ENCODE results near the gene CDKN2B-AS1. TPM values are rescaled to one million over a fixed set of nuclear protein-coding genes. Genes with fewer than 3 reads are reported as not detected.

Gene CDKN2B-AS1
- total RNA-seq, 1 donor: 9.5 TPM

DNA sequence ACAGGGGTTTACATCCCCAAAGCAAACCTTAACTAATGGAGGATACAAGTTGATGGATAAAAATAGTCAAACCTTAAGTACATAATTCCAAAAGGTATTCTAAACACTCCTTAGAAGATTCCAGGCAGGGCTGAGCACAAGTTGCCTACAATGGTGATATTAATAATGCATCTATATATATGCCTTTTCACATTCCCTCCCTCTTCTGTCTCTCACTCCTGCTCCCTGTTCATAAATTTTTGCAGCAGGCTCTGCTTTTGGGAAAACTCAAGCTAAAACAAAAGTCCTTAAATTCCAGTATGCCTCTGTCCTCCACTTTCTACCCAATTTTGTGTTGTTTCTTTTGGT lies 153.9 kb downstream of the CDKN2B-AS1 start:
- no peak for TF ChIP-seq CTCF (IDR thresholded peaks at IDR 0.05; ENCODE audit: insufficient read depth, low read depth, low read length)
- DNase-seq (ENCODE audit: low read depth): no peak
- H3K4me3 ChIP-seq (ENCODE audit: low read depth, low read length): no peak overlapping the region

GRCh38 chr9:22148876-22149637 lies 154.5 kb downstream of the CDKN2B-AS1 start:
- no peak for TF ChIP-seq CTCF (IDR thresholded peaks at IDR 0.05; ENCODE audit: insufficient read depth, low read depth, low read length)
- no peak overlapping the region for H3K4me3 ChIP-seq (ENCODE audit: low read depth, low read length)
- DNase-seq (ENCODE audit: low read depth): peak; percentile 86

- H3K4me3 ChIP-seq (ENCODE audit: low read depth, low read length): no peak overlapping the region
- TF ChIP-seq CTCF (IDR thresholded peaks at IDR 0.05; ENCODE audit: insufficient read depth, low read depth, low read length): no peak
- no peak for DNase-seq (ENCODE audit: low read depth)
These were observed 159.5 kb downstream of the CDKN2B-AS1 start for GRCh38 chr9:22154064-22154463.

DNA sequence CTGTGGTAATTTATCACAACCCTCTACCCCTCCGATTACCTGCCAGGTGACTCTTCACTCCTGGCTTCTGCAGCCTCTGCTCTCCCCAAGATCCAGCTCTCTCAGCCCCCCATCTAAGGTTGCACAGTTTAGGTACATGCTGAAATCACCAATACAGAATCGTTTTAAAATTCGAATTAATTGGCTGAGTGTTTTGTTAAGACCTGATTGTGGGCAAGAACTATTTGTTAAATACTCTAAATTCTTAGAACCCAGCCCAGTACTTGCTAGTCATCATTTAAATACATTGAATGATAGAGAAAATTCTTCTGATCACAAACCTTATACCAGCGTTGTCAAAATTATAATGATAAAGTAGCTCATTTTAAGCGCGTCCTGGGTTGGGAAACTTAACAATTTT lies 162.0 kb downstream of the CDKN2B-AS1 start:
- H3K4me3 ChIP-seq (ENCODE audit: low read depth, low read length): no peak overlapping the region
- TF ChIP-seq CTCF (IDR thresholded peaks at IDR 0.05; ENCODE audit: insufficient read depth, low read depth, low read length): no peak
- DNase-seq (ENCODE audit: low read depth): no peak

DNA sequence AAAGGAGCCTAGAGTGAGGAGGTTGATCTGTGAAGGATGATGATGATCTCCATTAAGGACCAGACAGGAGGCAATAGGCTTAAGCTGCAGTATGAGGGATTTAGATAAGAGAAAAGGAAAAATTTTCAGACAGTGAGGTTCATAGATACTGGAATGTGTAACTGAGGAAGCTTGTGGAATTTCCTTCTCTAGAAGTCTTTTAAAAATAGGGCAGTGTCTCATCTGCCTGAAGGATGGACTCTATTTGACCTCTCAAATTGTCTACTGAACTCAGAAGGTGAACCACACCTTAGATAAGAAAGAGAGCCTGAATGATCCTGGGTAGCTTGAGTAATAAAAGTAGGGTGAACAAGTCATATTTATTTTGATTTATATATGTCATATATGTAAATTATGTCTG lies 162.7 kb downstream of the CDKN2B-AS1 start:
- DNase-seq (ENCODE audit: low read depth): peak; percentile 70
- TF ChIP-seq CTCF (IDR thresholded peaks at IDR 0.05; ENCODE audit: insufficient read depth, low read depth, low read length): no peak

DNA sequence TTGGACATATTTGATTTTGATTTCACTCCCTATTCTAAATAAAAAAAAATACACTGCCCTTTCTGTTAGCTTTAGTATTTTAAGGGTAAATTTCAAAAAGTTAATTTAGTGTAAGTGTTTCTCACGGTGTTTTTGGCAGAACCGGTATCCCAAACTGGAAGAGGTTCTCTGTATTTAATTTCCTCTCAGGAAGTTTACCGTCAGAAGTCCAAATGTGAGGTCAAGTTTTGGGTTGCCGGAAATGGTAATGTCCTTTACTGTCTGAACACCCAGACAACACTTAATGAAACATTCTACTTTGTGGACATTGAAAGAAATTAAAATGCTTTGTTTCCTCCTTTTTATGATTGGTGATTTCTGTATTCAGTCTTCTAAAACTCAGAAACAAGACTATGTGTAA lies 163.2 kb downstream of the CDKN2B-AS1 start:
- no peak for TF ChIP-seq CTCF (IDR thresholded peaks at IDR 0.05; ENCODE audit: insufficient read depth, low read depth, low read length)
- H3K4me3 ChIP-seq (ENCODE audit: low read depth, low read length): no peak overlapping the region
- no peak for DNase-seq (ENCODE audit: low read depth)

More for the DNA sequence above, 162.7 kb downstream of the CDKN2B-AS1 start:
- no peak overlapping the region for H3K4me3 ChIP-seq (ENCODE audit: low read depth, low read length)

DNA sequence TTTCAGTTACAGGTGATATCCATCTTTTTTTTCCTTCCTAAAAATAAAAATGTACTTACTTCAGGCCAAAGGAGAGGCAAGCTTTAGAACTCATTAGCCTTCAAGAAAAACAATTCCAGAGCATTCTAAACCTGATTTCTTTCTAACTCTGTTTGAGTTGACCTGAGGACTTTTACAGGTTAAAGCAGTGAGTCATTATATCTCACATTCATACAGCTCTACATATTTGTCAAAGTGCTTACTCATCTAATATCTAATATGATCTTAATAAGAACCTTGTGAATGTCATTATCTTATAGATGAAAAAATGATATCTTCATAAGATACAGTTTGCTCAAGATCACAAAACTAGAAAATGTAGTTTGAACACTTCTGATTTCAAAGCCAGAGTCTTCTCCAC lies 163.7 kb downstream of the CDKN2B-AS1 start:
- TF ChIP-seq CTCF (IDR thresholded peaks at IDR 0.05; ENCODE audit: insufficient read depth, low read depth, low read length): no peak
- DNase-seq (ENCODE audit: low read depth): no peak
- no peak overlapping the region for H3K4me3 ChIP-seq (ENCODE audit: low read depth, low read length)
